Thoracic aorta (tissue), 2 donors: ENCODE data around the gene SLX4. TPM values are rescaled to one million over a fixed set of nuclear protein-coding genes. Genes with fewer than 3 reads are reported as not detected.

Source experiments
- ATAC-seq: fragments of 150-250 bp; one replicate; pipeline ENCODE4 v1.8.0; 2017; ENCODE audit warnings: low read depth; ENCODE audit not compliant: insufficient number of reproducible peaks, low FRiP score
- DNase-seq: peaks from one replicate; pipeline ENCODE4 v3.0.0-alpha.2; 2020; ENCODE audit warnings: low spot score
- H3K27ac ChIP-seq, 2 donors: fragments of 200-600 bp; sonication (generic); 1 replicate in 1 of 2; 2 replicates in 1 of 2; pipeline ENCODE4 v1.5.1; 2016; ENCODE audit warnings: mild to moderate bottlenecking in 2 of 2, moderate library complexity in 2 of 2
- H3K27me3 ChIP-seq: fragments of 200-600 bp; sonication (generic); replicated peaks from 2 replicates; pipeline ENCODE4 v1.6.0; 2016; ENCODE audit warnings: mild to moderate bottlenecking; ENCODE audit not compliant: insufficient read depth
- H3K36me3 ChIP-seq: fragments of 200-600 bp; sonication (generic); one replicate; pipeline ENCODE4 v1.5.1; 2016
- H3K4me1 ChIP-seq, 2 donors: fragments of 200-600 bp; sonication (generic); 1 replicate in 1 of 2; 2 replicates in 1 of 2; pipeline versions ENCODE4 v1.5.1 to v1.6.0; 2016; ENCODE audit warnings: low read depth in 2 of 2, mild to moderate bottlenecking in 1 of 2; ENCODE audit not compliant: control insufficient read depth in 1 of 2
- H3K4me3 ChIP-seq: fragments of 200-600 bp; sonication (generic); 2 replicates; pipeline ENCODE4 v1.5.1; 2016; ENCODE audit warnings: mild to moderate bottlenecking
- H3K9me3 ChIP-seq: fragments of 200-600 bp; sonication (generic); 2 replicates; pipeline ENCODE4 v1.5.1; 2016
- total RNA-seq, 2 donors: library from RNA; depleted of rRNA; stranded (reverse); fragments of >200 nt; gene quantifications; one replicate each; pipeline versions ENCODE4 v1.1.0 to v1.2.3, GENCODE V29; 2016
- TF ChIP-seq, protein P1 (sequence below): fragments of 200-600 bp; sonication (generic); IDR thresholded peaks from one replicate; pipeline ENCODE4 v1.5.1; 2019; ENCODE audit warnings: antibody characterized with exemption

The SLX4 gene
- total RNA-seq, 2 donors from 2014 or later = 6.9 to 7.8 TPM

- H3K27ac ChIP-seq = no peak overlapping the region
- ATAC-seq (no peak), DNase-seq (no peak)
- no peak overlapping the region for H3K4me3 ChIP-seq
- peaks cover 10% of the 10 kb centered on the region for H3K36me3 ChIP-seq
- H3K27me3 ChIP-seq = no peaks in the 10 kb centered on the region
- TF ChIP-seq, protein P1, sequence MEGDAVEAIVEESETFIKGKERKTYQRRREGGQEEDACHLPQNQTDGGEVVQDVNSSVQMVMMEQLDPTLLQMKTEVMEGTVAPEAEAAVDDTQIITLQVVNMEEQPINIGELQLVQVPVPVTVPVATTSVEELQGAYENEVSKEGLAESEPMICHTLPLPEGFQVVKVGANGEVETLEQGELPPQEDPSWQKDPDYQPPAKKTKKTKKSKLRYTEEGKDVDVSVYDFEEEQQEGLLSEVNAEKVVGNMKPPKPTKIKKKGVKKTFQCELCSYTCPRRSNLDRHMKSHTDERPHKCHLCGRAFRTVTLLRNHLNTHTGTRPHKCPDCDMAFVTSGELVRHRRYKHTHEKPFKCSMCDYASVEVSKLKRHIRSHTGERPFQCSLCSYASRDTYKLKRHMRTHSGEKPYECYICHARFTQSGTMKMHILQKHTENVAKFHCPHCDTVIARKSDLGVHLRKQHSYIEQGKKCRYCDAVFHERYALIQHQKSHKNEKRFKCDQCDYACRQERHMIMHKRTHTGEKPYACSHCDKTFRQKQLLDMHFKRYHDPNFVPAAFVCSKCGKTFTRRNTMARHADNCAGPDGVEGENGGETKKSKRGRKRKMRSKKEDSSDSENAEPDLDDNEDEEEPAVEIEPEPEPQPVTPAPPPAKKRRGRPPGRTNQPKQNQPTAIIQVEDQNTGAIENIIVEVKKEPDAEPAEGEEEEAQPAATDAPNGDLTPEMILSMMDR = no peak
- no peaks in the 10 kb centered on the region for H3K4me1 ChIP-seq
- no peaks in the 10 kb centered on the region for H3K9me3 ChIP-seq
Measured at GRCh38 chr16:3592559-3592958, 18.8 kb downstream of the SLX4 start.

GRCh38 chr16:3591991-3592390 lies 19.4 kb downstream of the SLX4 start:
- Histone ChIP-seq H3K4me3 (no peak overlapping the region), H3K4me1 (no peaks in the 10 kb centered on the region), H3K27ac (no peak overlapping the region), H3K9me3 (no peaks in the 10 kb centered on the region), H3K36me3 (peaks cover 10% of the 10 kb centered on the region), H3K27me3 (no peaks in the 10 kb centered on the region)
- TF ChIP-seq, protein P1 = no peak
- DNase-seq (no peak), ATAC-seq (no peak)

DNA sequence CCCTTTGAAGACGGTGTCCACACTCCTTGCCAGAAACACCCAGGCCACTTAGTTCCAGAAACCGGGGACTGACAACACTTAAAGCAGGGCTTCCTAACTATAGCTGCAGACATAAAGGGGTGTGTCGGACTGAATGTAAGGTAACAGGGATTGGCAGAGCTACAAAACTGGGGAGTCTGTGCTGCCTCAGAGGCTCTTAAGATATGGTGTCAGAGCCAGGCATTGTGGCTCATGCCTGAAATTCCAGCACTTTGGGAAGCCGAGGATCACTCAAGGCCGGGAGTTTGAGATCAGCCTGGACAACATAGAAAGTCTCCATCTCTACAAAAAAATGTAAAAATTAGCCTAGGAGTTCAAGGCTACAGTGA lies 20.0 kb downstream of the SLX4 start:
- DNase-seq = no peak
- peaks cover 10% of the 10 kb centered on the region for H3K36me3 ChIP-seq

GRCh38 chr16:3590736-3591435 lies 20.5 kb downstream of the SLX4 start:
- Histone ChIP-seq H3K4me3 (no peak overlapping the region), H3K27ac (no peak overlapping the region), H3K36me3 (peaks cover 10% of the 10 kb centered on the region), H3K27me3 (no peaks in the 10 kb centered on the region), H3K4me1 (no peaks in the 10 kb centered on the region), H3K9me3 (no peaks in the 10 kb centered on the region)
- DNase-seq (no peak), ATAC-seq (no peak)
- TF ChIP-seq, protein P1 = no peak

More for the DNA sequence above, 20.0 kb downstream of the SLX4 start:
- no peak overlapping the region for H3K27ac ChIP-seq
- TF ChIP-seq, protein P1 = no peak
- no peak for ATAC-seq
- H3K4me1 ChIP-seq = no peaks in the 10 kb centered on the region
- no peaks in the 10 kb centered on the region for H3K27me3 ChIP-seq
- H3K4me3 ChIP-seq = no peak overlapping the region
- H3K9me3 ChIP-seq = no peaks in the 10 kb centered on the region

DNA sequence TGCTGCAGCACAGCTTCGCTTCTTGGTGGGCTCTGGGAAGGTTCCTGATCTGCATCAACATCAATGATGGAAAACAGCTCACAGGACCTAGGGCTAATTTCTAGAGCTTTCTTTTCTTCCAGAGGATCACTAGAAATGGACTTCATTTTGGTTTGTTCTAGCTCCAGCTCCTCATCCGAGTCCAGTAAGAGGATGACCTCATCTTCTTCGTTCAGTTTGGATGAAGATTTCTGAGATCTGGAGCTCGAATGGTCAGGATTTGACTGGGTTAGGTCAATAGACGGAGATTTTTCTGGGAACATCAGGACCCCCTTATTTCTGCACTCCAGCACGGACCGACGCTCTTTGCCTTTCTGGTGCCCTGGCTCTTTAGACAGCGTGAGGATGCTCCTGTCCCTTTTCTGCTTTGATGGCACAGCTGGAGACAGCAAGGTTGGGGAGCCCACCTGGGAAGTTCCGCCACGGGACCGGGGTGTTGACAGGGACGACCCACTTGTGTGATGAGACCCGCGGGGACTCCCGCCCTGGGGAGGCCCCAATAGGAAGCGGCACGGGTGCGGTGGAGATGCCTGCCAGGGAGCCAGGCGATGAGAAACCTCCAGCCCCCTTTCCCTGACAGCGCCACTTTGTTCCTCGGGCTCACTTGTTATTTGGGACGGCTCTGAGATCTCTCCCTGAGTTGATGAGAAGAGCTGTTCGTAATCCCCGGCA lies 21.3 kb downstream of the SLX4 start:
- TF ChIP-seq, protein P1 = no peak
- no peak overlapping the region for H3K27ac ChIP-seq
- no peaks in the 10 kb centered on the region for H3K4me1 ChIP-seq
- no peaks in the 10 kb centered on the region for H3K27me3 ChIP-seq
- peaks cover 10% of the 10 kb centered on the region for H3K36me3 ChIP-seq
- no peak overlapping the region for H3K4me3 ChIP-seq
- DNase-seq = no peak
- ATAC-seq = no peak
- no peaks in the 10 kb centered on the region for H3K9me3 ChIP-seq
